ENCODE results near the gene C4BPB.
A peak's percentile ranks its signal among the peaks of the same experiment; 100 is the strongest.

C4BPB gene

GRCh38 chr1:207049974-207050391, 38.7 kb upstream of the C4BPB start:
- FAIRE-seq (no peak), DNase-seq (ENCODE audit: insufficient read length, low spot score) (peak; percentile 35)
- TF ChIP-seq TAF1 (IDR thresholded peaks at IDR 0.05; ENCODE audit: low read depth, low read length) (no peak), POLR2A (IDR thresholded peaks at IDR 0.05; ENCODE audit: low read depth, low read length) (no peak), PAX5 (IDR thresholded peaks at IDR 0.05; ENCODE audit: insufficient read depth, low read length, severe bottlenecking) (no peak), POLR2AphosphoS5 (IDR thresholded peaks at IDR 0.05; ENCODE audit: low read depth, low read length) (no peak)

- FAIRE-seq: peak; percentile 81
- TF ChIP-seq PAX5 (IDR thresholded peaks at IDR 0.05; ENCODE audit: insufficient read depth, low read length, severe bottlenecking): peak; percentile 64
- peak; percentile 51 for TF ChIP-seq POLR2AphosphoS5 (IDR thresholded peaks at IDR 0.05; ENCODE audit: low read depth, low read length)
- no peak for TF ChIP-seq SPI1 (IDR thresholded peaks at IDR 0.05; ENCODE audit: low read depth, low read length)
- peak; percentile 55; the same call in 1 of the 2 replicates for TF ChIP-seq TAF1 (IDR thresholded peaks at IDR 0.05; ENCODE audit: low read depth, low read length)
- TF ChIP-seq POU2F2 (IDR thresholded peaks at IDR 0.05; ENCODE audit: low read depth, low read length): no peak
- TF ChIP-seq POLR2A (IDR thresholded peaks at IDR 0.05; ENCODE audit: low read depth, low read length): peak; percentile 77; the same call in 1 of the 2 replicates
- DNase-seq (ENCODE audit: insufficient read length, low spot score): peak; percentile 62
Measured at GRCh38 chr1:207050480-207051190, 38.0 kb upstream of the C4BPB start.

GRCh38 chr1:207051191-207051943, 37.3 kb upstream of the C4BPB start, which contains the start of gene YOD1:
Gene YOD1 (minus strand): TSS chr1:207051208. CDS start chr1:207051030, 178 bp downstream.
- FAIRE-seq (no peak), DNase-seq (ENCODE audit: insufficient read length, low spot score) (no peak)
- TF ChIP-seq TAF1 (IDR thresholded peaks at IDR 0.05; ENCODE audit: low read depth, low read length): no peak
- TF ChIP-seq POU2F2 (IDR thresholded peaks at IDR 0.05; ENCODE audit: low read depth, low read length): no peak
- TF ChIP-seq POLR2AphosphoS5 (IDR thresholded peaks at IDR 0.05; ENCODE audit: low read depth, low read length): no peak
- TF ChIP-seq PAX5 (IDR thresholded peaks at IDR 0.05; ENCODE audit: insufficient read depth, low read length, severe bottlenecking): no peak
- no peak for TF ChIP-seq POLR2A (IDR thresholded peaks at IDR 0.05; ENCODE audit: low read depth, low read length)
- no peak for TF ChIP-seq SPI1 (IDR thresholded peaks at IDR 0.05; ENCODE audit: low read depth, low read length)

GRCh38 chr1:207052911-207053769, 35.5 kb upstream of the C4BPB start, which contains the start of gene PFKFB2:
Gene PFKFB2 (plus strand): TSS chr1:207053275. CDS start chr1:207054718, 1,443 bp downstream.
- TF ChIP-seq POLR2A (IDR thresholded peaks at IDR 0.05; ENCODE audit: low read depth, low read length) (0 out of 2 replicates have a peak, but pooled peaks have one; percentile 42), POLR2AphosphoS5 (IDR thresholded peaks at IDR 0.05; ENCODE audit: low read depth, low read length) (no peak), PAX5 (IDR thresholded peaks at IDR 0.05; ENCODE audit: insufficient read depth, low read length, severe bottlenecking) (no peak), POU2F2 (IDR thresholded peaks at IDR 0.05; ENCODE audit: low read depth, low read length) (0 out of 2 replicates have a peak, but pooled peaks have one; percentile 14), SPI1 (IDR thresholded peaks at IDR 0.05; ENCODE audit: low read depth, low read length) (no peak), TAF1 (IDR thresholded peaks at IDR 0.05; ENCODE audit: low read depth, low read length) (no peak)
- FAIRE-seq (peak; percentile 76), DNase-seq (ENCODE audit: insufficient read length, low spot score) (peak; percentile 84)

- FAIRE-seq (no peak), DNase-seq (ENCODE audit: insufficient read length, low spot score) (no peak)
- TF ChIP-seq PAX5 (IDR thresholded peaks at IDR 0.05; ENCODE audit: insufficient read depth, low read length, severe bottlenecking) (no peak), SPI1 (IDR thresholded peaks at IDR 0.05; ENCODE audit: low read depth, low read length) (peak; percentile 22; the same call in 1 of the 2 replicates)
Measured at GRCh38 chr1:207054491-207054890, 34.2 kb upstream of the C4BPB start.

- FAIRE-seq: no peak
- no peak for TF ChIP-seq POLR2AphosphoS5 (IDR thresholded peaks at IDR 0.05; ENCODE audit: low read depth, low read length)
- TF ChIP-seq TAF1 (IDR thresholded peaks at IDR 0.05; ENCODE audit: low read depth, low read length): no peak
- TF ChIP-seq POLR2A (IDR thresholded peaks at IDR 0.05; ENCODE audit: low read depth, low read length): no peak
- TF ChIP-seq POU2F2 (IDR thresholded peaks at IDR 0.05; ENCODE audit: low read depth, low read length): no peak
- TF ChIP-seq PAX5 (IDR thresholded peaks at IDR 0.05; ENCODE audit: insufficient read depth, low read length, severe bottlenecking): no peak
- TF ChIP-seq SPI1 (IDR thresholded peaks at IDR 0.05; ENCODE audit: low read depth, low read length): no peak
Measured at GRCh38 chr1:207055386-207056001, 33.2 kb upstream of the C4BPB start.

GRCh38 chr1:207056673-207057072, 32.0 kb upstream of the C4BPB start:
- FAIRE-seq (no peak), DNase-seq (ENCODE audit: insufficient read length, low spot score) (no peak)
- no peak for TF ChIP-seq POLR2A (IDR thresholded peaks at IDR 0.05; ENCODE audit: low read depth, low read length)
- no peak for TF ChIP-seq PAX5 (IDR thresholded peaks at IDR 0.05; ENCODE audit: insufficient read depth, low read length, severe bottlenecking)
- no peak for TF ChIP-seq TAF1 (IDR thresholded peaks at IDR 0.05; ENCODE audit: low read depth, low read length)
- no peak for TF ChIP-seq SPI1 (IDR thresholded peaks at IDR 0.05; ENCODE audit: low read depth, low read length)
- TF ChIP-seq POLR2AphosphoS5 (IDR thresholded peaks at IDR 0.05; ENCODE audit: low read depth, low read length): no peak
- TF ChIP-seq POU2F2 (IDR thresholded peaks at IDR 0.05; ENCODE audit: low read depth, low read length): no peak

More at GRCh38 chr1:207055386-207056001, 33.2 kb upstream of the C4BPB start:
- no peak for DNase-seq (ENCODE audit: insufficient read length, low spot score)

GRCh38 chr1:207058252-207058651, 30.4 kb upstream of the C4BPB start:
- no peak for TF ChIP-seq POLR2A (IDR thresholded peaks at IDR 0.05; ENCODE audit: low read depth, low read length)
- TF ChIP-seq TAF1 (IDR thresholded peaks at IDR 0.05; ENCODE audit: low read depth, low read length): no peak
- no peak for TF ChIP-seq SPI1 (IDR thresholded peaks at IDR 0.05; ENCODE audit: low read depth, low read length)
- TF ChIP-seq POLR2AphosphoS5 (IDR thresholded peaks at IDR 0.05; ENCODE audit: low read depth, low read length): no peak
- FAIRE-seq (no peak), DNase-seq (ENCODE audit: insufficient read length, low spot score) (no peak)

Data from GM12891 (cell line).